IMR-90 (cell line): ENCODE measurements around the gene SLC27A1. TPM values are rescaled to one million over a fixed set of nuclear protein-coding genes. Genes with fewer than 3 reads are reported as not detected.

Experiments
- ATAC-seq: fragments of 200-7000 bp; cut with Tn5 transposase; 2 replicates; pipeline ENCODE4 v1.9.1; 2020; ENCODE audit warnings: low read depth, mild to moderate bottlenecking, moderate library complexity
- BruUV-seq: library from RNA; stranded (reverse); fragments of 400-500 nt; replicated peaks from 2 replicates; lab custom pipeline; 2021; lab: Mats Ljungman, UMichigan
- CTCF ChIA-PET: fragments of 300-600 bp; formaldehyde crosslinking; extraction: SDS; loops from one replicate; lab custom pipeline; 2021; ENCODE audit warnings: antibody characterized with exemption; lab: Yijun Ruan, JAX
- POLR2A ChIA-PET: fragments of 300-600 bp; sonication (Branson Sonifier 250); formaldehyde crosslinking; loops from one replicate; lab custom pipeline; 2022; ENCODE audit warnings: antibody characterized with exemption; ENCODE audit not compliant: unreplicated experiment; lab: Charles Lee
- DNase-seq: peaks from one replicate; pipeline ENCODE4 v3.0.0; 2013
- H2AFZ ChIP-seq: replicated peaks from 2 replicates; pipeline ENCODE3; 2013; ENCODE audit warnings: low read length, mild to moderate bottlenecking; ENCODE audit not compliant: poor library complexity
- H2AK5ac ChIP-seq: 2 replicates; pipeline ENCODE4 v1.6.1; 2013; ENCODE audit warnings: low read depth, low read length, inconsistent platforms
- H2AK9ac ChIP-seq: replicated peaks from 2 replicates; pipeline ENCODE3; 2013; ENCODE audit warnings: mild to moderate bottlenecking, low read depth, low read length, moderate library complexity; ENCODE audit not compliant: poor library complexity
- H2BK120ac ChIP-seq: 2 replicates; pipeline ENCODE4 v1.6.1; 2013; ENCODE audit warnings: low read depth, low read length, inconsistent platforms
- H2BK15ac ChIP-seq: 3 replicates; pipeline ENCODE4 v1.6.1; 2013; ENCODE audit warnings: low read depth, low read length, inconsistent platforms
- H2BK20ac ChIP-seq: 2 replicates; pipeline ENCODE4 v1.6.1; 2013; ENCODE audit warnings: low read depth, mild to moderate bottlenecking, inconsistent platforms, low read length, moderate library complexity
- H2BK5ac ChIP-seq: 2 replicates; pipeline ENCODE4 v1.6.1; 2013; ENCODE audit warnings: mild to moderate bottlenecking, low read depth, low read length, inconsistent platforms; ENCODE audit not compliant: poor library complexity, severe bottlenecking
- H3K14ac ChIP-seq: replicated peaks from 2 replicates; pipeline ENCODE4 v1.6.1; 2013; ENCODE audit warnings: low read depth, low read length, inconsistent platforms
- H3K18ac ChIP-seq: 2 replicates; pipeline ENCODE4 v1.6.1; 2013; ENCODE audit warnings: low read depth, low read length, control low read depth
- H3K23ac ChIP-seq: 2 replicates; pipeline ENCODE4 v1.6.1; 2013; ENCODE audit warnings: low read depth, low read length, inconsistent platforms
- H3K27ac ChIP-seq: 2 replicates; pipeline ENCODE4 v1.5.1; 2013; ENCODE audit warnings: mild to moderate bottlenecking, control low read depth, low read length; ENCODE audit not compliant: insufficient read depth
- H3K27me3 ChIP-seq: 2 replicates; pipeline ENCODE4 v1.6.1; 2013; ENCODE audit warnings: low read length; ENCODE audit not compliant: control insufficient read depth, insufficient read depth
- H3K36me3 ChIP-seq: 2 replicates; pipeline ENCODE4 v1.6.1; 2013; ENCODE audit warnings: low read length, mixed read lengths; ENCODE audit not compliant: control insufficient read depth, insufficient read depth
- H3K4ac ChIP-seq: 2 replicates; pipeline ENCODE4 v1.6.1; 2013; ENCODE audit warnings: low read depth, low read length, inconsistent platforms
- H3K4me1 ChIP-seq: 2 replicates; pipeline ENCODE4 v1.6.1; 2013; ENCODE audit warnings: low read length, mixed read lengths; ENCODE audit not compliant: control insufficient read depth, insufficient read depth
- H3K4me2 ChIP-seq: 2 replicates; pipeline ENCODE4 v1.6.1; 2013; ENCODE audit warnings: low read depth, mild to moderate bottlenecking, control low read depth, low read length, moderate library complexity
- H3K4me3 ChIP-seq: 2 replicates; pipeline ENCODE4 v1.5.1; 2013; ENCODE audit warnings: low read depth, mild to moderate bottlenecking, control low read depth, low read length, moderate library complexity; ENCODE audit not compliant: insufficient read depth
- H3K56ac ChIP-seq: 2 replicates; pipeline ENCODE4 v1.6.1; 2013; ENCODE audit warnings: low read length, inconsistent platforms; ENCODE audit not compliant: insufficient read depth; ENCODE audit errors: extremely low read depth
- H3K79me1 ChIP-seq, 2 experiments: 2 replicates each; pipeline ENCODE4 v1.6.1; 2013; ENCODE audit warnings: low read length in 2 of 2, inconsistent platforms in 1 of 2, low read depth in 1 of 2
- H3K9ac ChIP-seq: 2 replicates; pipeline ENCODE4 v1.6.1; 2013; ENCODE audit warnings: low read depth, low read length, control low read depth
- H3K9me1 ChIP-seq: 2 replicates; pipeline ENCODE4 v1.6.1; 2013; ENCODE audit warnings: low read length, inconsistent platforms; ENCODE audit not compliant: insufficient read depth
- H3K9me3 ChIP-seq: 2 replicates; pipeline ENCODE4 v1.6.1; 2013; ENCODE audit warnings: low read length; ENCODE audit not compliant: control insufficient read depth, insufficient read depth
- H4K20me1 ChIP-seq: 2 replicates; pipeline ENCODE4 v1.6.1; 2013; ENCODE audit warnings: low read length, inconsistent platforms; ENCODE audit not compliant: insufficient read depth
- H4K5ac ChIP-seq: 2 replicates; pipeline ENCODE4 v1.6.1; 2013; ENCODE audit warnings: mild to moderate bottlenecking, low read depth, low read length, control low read depth
- H4K8ac ChIP-seq, 2 experiments: 2 replicates each; pipeline ENCODE4 v1.6.1; 2013; ENCODE audit warnings: low read depth in 2 of 2, low read length in 2 of 2, control low read depth in 1 of 2, inconsistent platforms in 1 of 2
- H4K91ac ChIP-seq: 2 replicates; pipeline ENCODE4 v1.6.1; 2013; ENCODE audit warnings: low read depth, low read length, inconsistent platforms; ENCODE audit not compliant: insufficient read depth
- BHLHE40 ChIP-seq: fragments of 150-350 bp; IDR thresholded peaks from 2 replicates; pipeline ENCODE4 v1.6.1; 2016; ENCODE audit warnings: mild to moderate bottlenecking, low read depth, low read length
- CEBPB ChIP-seq: IDR thresholded peaks from 2 replicates; pipeline ENCODE4 v1.6.1; 2012; ENCODE audit warnings: low read depth, low read length, improper control_type of control experiment
- CHD1 ChIP-seq: IDR thresholded peaks from 2 replicates; pipeline ENCODE4 v1.6.1; 2012; ENCODE audit warnings: low read depth, low read length, improper control_type of control experiment
- CTCF ChIP-seq: conservative IDR thresholded peaks from 2 replicates; pipeline ENCODE4 v1.5.1; 2012; ENCODE audit warnings: mild to moderate bottlenecking, low read depth, low read length, improper control_type of control experiment
- FOS ChIP-seq: fragments of 150-350 bp; IDR thresholded peaks from 2 replicates; pipeline ENCODE4 v1.6.1; 2016; ENCODE audit warnings: low read depth, low read length
- MAFK ChIP-seq: IDR thresholded peaks from 2 replicates; pipeline ENCODE4 v1.6.1; 2012; ENCODE audit warnings: low read depth, low read length, improper control_type of control experiment
- MAZ ChIP-seq: IDR thresholded peaks from 2 replicates; pipeline ENCODE4 v1.6.1; 2012; ENCODE audit warnings: low read depth, mild to moderate bottlenecking, low read length, improper control_type of control experiment, moderate library complexity, borderline replicate concordance
- MXI1 ChIP-seq: IDR thresholded peaks from 2 replicates; pipeline ENCODE4 v1.6.1; 2012; ENCODE audit warnings: low read depth, mild to moderate bottlenecking, low read length, moderate library complexity, borderline replicate concordance
- NFE2L2 ChIP-seq: fragments of 150-350 bp; IDR thresholded peaks from 2 replicates; pipeline ENCODE4 v1.6.1; 2016; ENCODE audit warnings: low read depth, mild to moderate bottlenecking, low read length
- POLR2A ChIP-seq: IDR thresholded peaks from 2 replicates; pipeline ENCODE4 v1.6.1; 2012; ENCODE audit warnings: mild to moderate bottlenecking, low read depth, low read length
- RAD21 ChIP-seq: IDR thresholded peaks from 2 replicates; pipeline ENCODE4 v1.6.1; 2012; ENCODE audit warnings: low read length, improper control_type of control experiment
- RCOR1 ChIP-seq: IDR thresholded peaks from 2 replicates; pipeline ENCODE4 v1.6.1; 2012; ENCODE audit warnings: mild to moderate bottlenecking, low read length, improper control_type of control experiment; ENCODE audit not compliant: insufficient replicate concordance
- RFX5 ChIP-seq: IDR thresholded peaks from 2 replicates; pipeline ENCODE4 v1.8.0; 2012; ENCODE audit warnings: low read depth, mild to moderate bottlenecking, low read length, moderate library complexity
- SMC3 ChIP-seq: fragments of 150-350 bp; IDR thresholded peaks from 2 replicates; pipeline ENCODE4 v1.6.1; 2016; ENCODE audit warnings: low read depth, mild to moderate bottlenecking, antibody characterized with exemption, low read length, moderate library complexity
- WGBS, 2 experiments: methylation state at CpG; one replicate each; pipeline versions ENCODE4 v1.1.5 to v1.1.7; 2013; ENCODE audit warnings: missing lambda C conversion rate in 2 of 2; ENCODE audit not compliant: insufficient read length in 1 of 2; ENCODE audit errors: extremely low coverage in 2 of 2; 5-methylcytosine and 5-hydroxymethylcytosine counted together
- dilution Hi-C: fragments of 300-500 bp; cut with HindIII; formaldehyde crosslinking; loops from one replicate; pipeline ENCODE4 v1.14.3; 2018; ENCODE audit warnings: low sequenced_read_pairs; ENCODE audit not compliant: unreplicated experiment
- in situ Hi-C: fragments of 300-500 bp; cut with MboI; formaldehyde crosslinking; loops from 3 replicates; pipeline ENCODE4 v1.14.3; 2019; ENCODE audit warnings: low sequenced_read_pairs, inconsistent platforms, mixed read lengths
- intact Hi-C: fragments of 100-400 bp; cut with micrococcal nuclease; formaldehyde crosslinking; loops from 2 replicates; pipeline ENCODE4 v1.10.0; 2022
- polyA plus RNA-seq, 3 experiments: library from polyadenylated mRNA; depleted of rRNA; stranded (reverse); fragments of >200 nt; gene quantifications; 2 replicates each; pipeline ENCODE4 v1.2.3, GENCODE V29; 2012; ENCODE audit warnings: low replicate concordance in 1 of 3
- total RNA-seq: library from RNA; depleted of rRNA; stranded (reverse); fragments of >200 nt; gene quantifications from 2 replicates; pipeline ENCODE4 v1.2.3, GENCODE V29; 2012
- TF ChIP-seq, protein P1 (sequence below): fragments of 150-350 bp; IDR thresholded peaks from 2 replicates; pipeline ENCODE4 v1.6.1; 2016; ENCODE audit warnings: low read depth, mild to moderate bottlenecking, low read length, moderate library complexity, borderline replicate concordance

The SLC27A1 gene
- total and polyA plus RNA-seq, 2 of the 4 experiments (the other 2 are of a cell fraction), result 4.8 to 12.9 TPM

- no peak for TF ChIP-seq RAD21
Observed at GRCh38 chr19:17450264-17451075, 19.9 kb upstream of the SLC27A1 start (continued).

DNA sequence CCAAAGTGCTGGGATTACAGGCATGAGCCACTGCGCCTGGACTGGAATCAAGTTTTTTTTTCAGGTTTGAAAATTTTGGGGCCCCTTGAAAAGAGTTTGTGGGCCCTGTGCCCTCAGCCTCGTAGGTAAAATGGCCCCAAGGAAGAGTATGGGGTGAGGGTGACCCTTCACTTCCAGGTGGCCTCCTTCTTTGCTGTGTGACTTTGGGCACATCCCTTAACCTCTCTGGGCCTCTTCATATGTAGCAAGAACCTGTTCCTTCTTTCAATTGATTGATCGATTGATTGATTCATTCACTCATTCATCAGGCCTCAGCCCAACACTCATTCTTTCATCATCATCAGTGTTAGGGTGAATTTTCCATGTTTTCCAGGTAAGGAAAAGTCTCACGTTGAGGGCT, 18.5 kb upstream of the SLC27A1 start:
- ATAC-seq (no peak), DNase-seq (no peak)
- H3K4me2 ChIP-seq, result no peak overlapping the region
- no peak overlapping the region for H4K5ac ChIP-seq
- no peaks in the 10 kb centered on the region for H3K36me3 ChIP-seq
- H3K27ac ChIP-seq, result no peak overlapping the region
- dilution Hi-C loops (no loop called here), in situ Hi-C loops (loop anchor here (10.0 kb wide), 1 partner anchor 403 kb away; the partner anchor contains the start of gene RPL18A), intact Hi-C loops (loop anchor here (10.0 kb wide), 2 partner anchors 313 to 403 kb away; partner anchors contain the start of gene RPL18A)
- peaks cover 3% of the 10 kb centered on the region for H4K20me1 ChIP-seq
- no peak overlapping the region for H2AK5ac ChIP-seq
- no CpG with 5 or more reads among the region's 4 CpGs for WGBS, 2 experiments
- no peak overlapping the region for H3K9ac ChIP-seq
- H3K18ac ChIP-seq, result no peak overlapping the region
- H2BK5ac ChIP-seq, result no peak overlapping the region
- no peaks in the 10 kb centered on the region for H3K9me3 ChIP-seq
- H3K4me1 ChIP-seq, result no peaks in the 10 kb centered on the region
- no peak overlapping the region for H2AFZ ChIP-seq
- CTCF ChIA-PET, result no interaction called here
- no peaks in the 10 kb centered on the region for H3K79me1 ChIP-seq
- H2BK15ac ChIP-seq, result no peak overlapping the region
- peaks cover 30% of the 10 kb centered on the region for H3K27me3 ChIP-seq
- H3K23ac ChIP-seq, result no peak overlapping the region
- POLR2A ChIA-PET, result no interaction called here
- no peak overlapping the region for H3K14ac ChIP-seq
- H2BK20ac ChIP-seq, result no peak overlapping the region
- H3K56ac ChIP-seq, result no peak overlapping the region
- H3K9me1 ChIP-seq, result no peaks in the 10 kb centered on the region
- H2BK120ac ChIP-seq, result no peak overlapping the region
- no peak overlapping the region for H2AK9ac ChIP-seq
- H3K4me3 ChIP-seq, result no peak overlapping the region
- BruUV-seq, result no TSS peak
- H4K8ac ChIP-seq, result no peak overlapping the region
- no peak overlapping the region for H3K4ac ChIP-seq
- no peak overlapping the region for H4K91ac ChIP-seq
- TF ChIP-seq CTCF (no peak), FOS (no peak), MXI1 (no peak), MAFK (no peak), POLR2A (no peak), RCOR1 (no peak), BHLHE40 (no peak), MAZ (no peak), SMC3 (no peak), RAD21 (no peak), RFX5 (no peak), CEBPB (no peak), CHD1 (no peak), NFE2L2 (no peak)
- TF ChIP-seq, protein P1, sequence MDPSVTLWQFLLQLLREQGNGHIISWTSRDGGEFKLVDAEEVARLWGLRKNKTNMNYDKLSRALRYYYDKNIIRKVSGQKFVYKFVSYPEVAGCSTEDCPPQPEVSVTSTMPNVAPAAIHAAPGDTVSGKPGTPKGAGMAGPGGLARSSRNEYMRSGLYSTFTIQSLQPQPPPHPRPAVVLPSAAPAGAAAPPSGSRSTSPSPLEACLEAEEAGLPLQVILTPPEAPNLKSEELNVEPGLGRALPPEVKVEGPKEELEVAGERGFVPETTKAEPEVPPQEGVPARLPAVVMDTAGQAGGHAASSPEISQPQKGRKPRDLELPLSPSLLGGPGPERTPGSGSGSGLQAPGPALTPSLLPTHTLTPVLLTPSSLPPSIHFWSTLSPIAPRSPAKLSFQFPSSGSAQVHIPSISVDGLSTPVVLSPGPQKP, result no peak
